Activated effector memory CD4-positive, alpha-beta T cell treated with Interleukin-2 at 50 U/mL for 16 hours (primary cell): ENCODE data around the gene CDY1.
"Not testable (repeated sequence)": the region's sequence is repeated elsewhere in the genome, so short reads cannot be mapped to it uniquely, and the experiment has no call there.

Experiments used
- DNase-seq: peaks from one replicate; pipeline ENCODE4 v3.0.0-alpha.2; 2020

The CDY1 gene

GRCh38 chrY:25621817-25622216 lies at the start of gene CDY1:
CDY1 (plus strand) TSS chrY:25622117; CDS start chrY:25622443, 326 bp downstream.
- DNase-seq: not testable (repeated sequence)

DNA sequence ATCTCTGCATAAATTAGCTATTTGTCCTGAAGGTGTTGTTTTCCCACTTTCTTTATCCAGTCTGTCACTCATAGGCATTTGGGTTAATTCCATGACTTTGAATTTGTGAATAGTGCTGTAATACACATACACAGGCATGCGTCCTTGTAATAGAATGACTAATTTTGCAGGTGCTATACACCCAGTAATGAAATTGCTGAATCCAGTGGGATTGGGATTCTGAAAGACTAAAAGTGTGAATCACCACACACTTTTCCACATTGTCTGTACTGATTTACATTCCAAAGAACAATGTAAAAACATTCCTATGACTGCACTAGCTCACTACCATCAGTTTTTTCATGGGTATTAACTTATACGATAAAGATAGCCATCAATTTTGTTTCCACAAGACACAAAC lies 28.6 kb upstream of the CDY1 start:
- not testable (repeated sequence) for DNase-seq

GRCh38 chrY:25620209-25620608 lies 1.7 kb upstream of the CDY1 start:
- not testable (repeated sequence) for DNase-seq

DNA sequence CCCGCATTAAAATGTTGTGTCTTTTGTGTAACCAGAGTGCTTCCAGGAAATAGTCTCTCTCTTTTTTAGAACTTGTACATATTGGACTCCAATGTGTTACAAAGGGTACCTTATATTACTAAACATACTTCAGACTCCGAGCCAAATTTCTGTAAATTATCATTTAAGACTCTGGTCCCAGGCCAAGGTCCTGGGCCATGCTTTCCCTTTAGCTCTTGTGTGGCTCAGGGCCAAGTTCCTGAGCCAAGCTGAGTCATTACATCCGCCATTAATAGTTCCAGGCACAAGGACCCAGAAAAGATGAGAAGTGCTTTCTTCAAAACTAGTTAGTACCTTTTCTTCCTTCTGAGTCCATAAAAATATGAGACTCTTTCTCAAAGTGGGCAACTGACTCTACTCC lies 4.6 kb downstream of the CDY1 start:
- DNase-seq: not testable (repeated sequence)

DNA sequence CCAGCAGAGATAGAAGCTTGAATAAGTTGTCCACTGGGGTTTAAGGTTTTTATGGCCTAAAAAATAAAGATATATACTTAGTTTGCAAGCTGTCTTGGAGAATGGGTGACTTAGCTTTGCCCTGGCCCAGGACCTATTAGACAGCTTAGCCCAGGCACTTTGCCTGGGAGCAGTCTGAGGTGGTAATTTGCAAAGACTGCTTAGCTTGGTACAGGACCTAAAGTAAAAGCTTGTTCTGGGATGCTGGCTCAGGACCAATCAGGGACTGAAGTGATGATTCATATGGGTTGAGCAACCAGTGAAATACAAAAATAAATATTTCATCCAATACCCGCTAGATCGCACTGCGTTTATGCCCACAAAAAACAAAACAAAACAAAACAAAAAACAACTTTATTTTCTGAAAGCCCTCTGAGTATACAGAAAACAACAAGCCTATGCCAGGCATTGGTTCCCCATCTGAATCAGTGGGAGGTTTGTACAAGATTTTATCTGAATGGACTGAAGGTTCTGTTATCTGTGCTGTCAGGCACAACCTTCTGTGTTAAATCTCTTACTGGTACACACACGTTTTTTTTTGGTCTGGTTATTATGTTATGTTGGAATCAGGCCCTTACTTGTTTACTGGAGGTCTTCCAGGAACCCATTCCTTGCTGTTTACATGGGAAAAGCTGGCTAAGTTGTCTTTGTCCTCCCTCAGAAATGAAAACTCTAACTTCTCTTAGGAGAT lies 8.6 kb downstream of the CDY1 start:
- not testable (repeated sequence) for DNase-seq

- DNase-seq: not testable (repeated sequence)
Observed at GRCh38 chrY:25639852-25640251, 17.9 kb downstream of the CDY1 start.

- DNase-seq: not testable (repeated sequence)
Observed at GRCh38 chrY:25643024-25643915, 21.4 kb downstream of the CDY1 start.
